ENCODE data around the gene PHYKPL.

The PHYKPL gene

GRCh38 chr5:178278358-178279023 is 45.9 kb upstream of the PHYKPL start:
- H3K4me3 ChIP-seq (ENCODE audit: low read depth, low read length) = no peak overlapping the region
- DNase-seq (ENCODE audit: low read depth) = no peak
- TF ChIP-seq CTCF (IDR thresholded peaks at IDR 0.05; ENCODE audit: control insufficient read depth, extremely low read depth, insufficient read depth) = no peak

- no peak for DNase-seq (ENCODE audit: low read depth)
- no peak overlapping the region for H3K4me3 ChIP-seq (ENCODE audit: low read depth, low read length)
- TF ChIP-seq CTCF (IDR thresholded peaks at IDR 0.05; ENCODE audit: control insufficient read depth, extremely low read depth, insufficient read depth) = no peak
Measured at GRCh38 chr5:178277866-178278265, 45.3 kb upstream of the PHYKPL start.

GRCh38 chr5:178277346-178277745 is 44.7 kb upstream of the PHYKPL start:
- H3K4me3 ChIP-seq (ENCODE audit: low read depth, low read length) = no peak overlapping the region
- no peak for DNase-seq (ENCODE audit: low read depth)
- no peak for TF ChIP-seq CTCF (IDR thresholded peaks at IDR 0.05; ENCODE audit: control insufficient read depth, extremely low read depth, insufficient read depth)

GRCh38 chr5:178274781-178275537 is 42.4 kb upstream of the PHYKPL start:
- no peak overlapping the region for H3K4me3 ChIP-seq (ENCODE audit: low read depth, low read length)
- no peak for DNase-seq (ENCODE audit: low read depth)
- TF ChIP-seq CTCF (IDR thresholded peaks at IDR 0.05; ENCODE audit: control insufficient read depth, extremely low read depth, insufficient read depth) = no peak

- no peak for DNase-seq (ENCODE audit: low read depth)
- TF ChIP-seq CTCF (IDR thresholded peaks at IDR 0.05; ENCODE audit: control insufficient read depth, extremely low read depth, insufficient read depth) = no peak
- H3K4me3 ChIP-seq (ENCODE audit: low read depth, low read length) = no peak overlapping the region
Measured at GRCh38 chr5:178273665-178274541, 41.3 kb upstream of the PHYKPL start.

GRCh38 chr5:178273041-178273440 is 40.4 kb upstream of the PHYKPL start:
- TF ChIP-seq CTCF (IDR thresholded peaks at IDR 0.05; ENCODE audit: control insufficient read depth, extremely low read depth, insufficient read depth) = no peak
- DNase-seq (ENCODE audit: low read depth) = no peak
- no peak overlapping the region for H3K4me3 ChIP-seq (ENCODE audit: low read depth, low read length)
